Measurements from ENCODE around the gene SMCHD1.

DNA sequence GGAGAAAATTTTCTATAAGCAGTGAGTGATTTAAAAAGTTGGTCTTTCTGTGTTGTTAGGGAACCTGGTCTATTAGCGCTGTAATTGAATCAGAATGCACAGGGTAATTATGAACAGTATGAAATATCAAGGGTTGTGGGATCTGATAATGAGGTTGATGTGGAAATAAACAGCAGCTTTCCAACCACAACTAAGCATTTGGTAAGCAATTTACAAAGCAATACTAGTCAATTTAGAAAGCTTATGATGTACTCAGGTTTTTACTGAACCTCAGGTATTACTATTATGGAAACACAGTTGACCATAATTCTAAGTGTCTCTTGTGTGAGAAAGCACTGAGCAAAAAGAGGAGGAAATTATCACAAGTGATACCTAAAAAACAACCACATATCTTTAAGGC, 11.0 kb upstream of the SMCHD1 start:
- TF ChIP-seq, protein P1, sequence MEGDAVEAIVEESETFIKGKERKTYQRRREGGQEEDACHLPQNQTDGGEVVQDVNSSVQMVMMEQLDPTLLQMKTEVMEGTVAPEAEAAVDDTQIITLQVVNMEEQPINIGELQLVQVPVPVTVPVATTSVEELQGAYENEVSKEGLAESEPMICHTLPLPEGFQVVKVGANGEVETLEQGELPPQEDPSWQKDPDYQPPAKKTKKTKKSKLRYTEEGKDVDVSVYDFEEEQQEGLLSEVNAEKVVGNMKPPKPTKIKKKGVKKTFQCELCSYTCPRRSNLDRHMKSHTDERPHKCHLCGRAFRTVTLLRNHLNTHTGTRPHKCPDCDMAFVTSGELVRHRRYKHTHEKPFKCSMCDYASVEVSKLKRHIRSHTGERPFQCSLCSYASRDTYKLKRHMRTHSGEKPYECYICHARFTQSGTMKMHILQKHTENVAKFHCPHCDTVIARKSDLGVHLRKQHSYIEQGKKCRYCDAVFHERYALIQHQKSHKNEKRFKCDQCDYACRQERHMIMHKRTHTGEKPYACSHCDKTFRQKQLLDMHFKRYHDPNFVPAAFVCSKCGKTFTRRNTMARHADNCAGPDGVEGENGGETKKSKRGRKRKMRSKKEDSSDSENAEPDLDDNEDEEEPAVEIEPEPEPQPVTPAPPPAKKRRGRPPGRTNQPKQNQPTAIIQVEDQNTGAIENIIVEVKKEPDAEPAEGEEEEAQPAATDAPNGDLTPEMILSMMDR (IDR thresholded peaks at IDR 0.05 in 2 of 3, conservative IDR thresholded peaks at IDR 0.05 in 1 of 3; ENCODE audit: control insufficient read depth in 2 of 3, extremely low read depth in 1 of 3, insufficient read depth in 1 of 3, low read depth in 3 of 3, low read length in 3 of 3), result no peak
- TF ChIP-seq KDM1A (IDR thresholded peaks at IDR 0.05; ENCODE audit: borderline replicate concordance) (no peak), EZH2 (IDR thresholded peaks at IDR 0.05; ENCODE audit: borderline replicate concordance, control insufficient read depth, low read depth, low read length) (no peak), FOXM1 (IDR thresholded peaks at IDR 0.05; ENCODE audit: low read depth, low read length) (no peak), ZNF622 (IDR thresholded peaks at IDR 0.05) (no peak), SIN3A (IDR thresholded peaks at IDR 0.05; ENCODE audit: low read depth, low read length) (no peak), NBN (IDR thresholded peaks at IDR 0.05) (no peak), MTA3 (IDR thresholded peaks at IDR 0.05; ENCODE audit: borderline replicate concordance, low read length) (no peak), TAF1 (IDR thresholded peaks at IDR 0.05; ENCODE audit: borderline replicate concordance, low read depth, low read length) (no peak), POLR2AphosphoS5 (IDR thresholded peaks at IDR 0.05; ENCODE audit: low read length) (no peak), IKZF2 (IDR thresholded peaks at IDR 0.05) (no peak)
- TF ChIP-seq, protein P2, sequence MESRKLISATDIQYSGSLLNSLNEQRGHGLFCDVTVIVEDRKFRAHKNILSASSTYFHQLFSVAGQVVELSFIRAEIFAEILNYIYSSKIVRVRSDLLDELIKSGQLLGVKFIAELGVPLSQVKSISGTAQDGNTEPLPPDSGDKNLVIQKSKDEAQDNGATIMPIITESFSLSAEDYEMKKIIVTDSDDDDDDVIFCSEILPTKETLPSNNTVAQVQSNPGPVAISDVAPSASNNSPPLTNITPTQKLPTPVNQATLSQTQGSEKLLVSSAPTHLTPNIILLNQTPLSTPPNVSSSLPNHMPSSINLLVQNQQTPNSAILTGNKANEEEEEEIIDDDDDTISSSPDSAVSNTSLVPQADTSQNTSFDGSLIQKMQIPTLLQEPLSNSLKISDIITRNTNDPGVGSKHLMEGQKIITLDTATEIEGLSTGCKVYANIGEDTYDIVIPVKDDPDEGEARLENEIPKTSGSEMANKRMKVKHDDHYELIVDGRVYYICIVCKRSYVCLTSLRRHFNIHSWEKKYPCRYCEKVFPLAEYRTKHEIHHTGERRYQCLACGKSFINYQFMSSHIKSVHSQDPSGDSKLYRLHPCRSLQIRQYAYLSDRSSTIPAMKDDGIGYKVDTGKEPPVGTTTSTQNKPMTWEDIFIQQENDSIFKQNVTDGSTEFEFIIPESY (IDR thresholded peaks at IDR 0.05), result no peak
- TF ChIP-seq, protein P3, sequence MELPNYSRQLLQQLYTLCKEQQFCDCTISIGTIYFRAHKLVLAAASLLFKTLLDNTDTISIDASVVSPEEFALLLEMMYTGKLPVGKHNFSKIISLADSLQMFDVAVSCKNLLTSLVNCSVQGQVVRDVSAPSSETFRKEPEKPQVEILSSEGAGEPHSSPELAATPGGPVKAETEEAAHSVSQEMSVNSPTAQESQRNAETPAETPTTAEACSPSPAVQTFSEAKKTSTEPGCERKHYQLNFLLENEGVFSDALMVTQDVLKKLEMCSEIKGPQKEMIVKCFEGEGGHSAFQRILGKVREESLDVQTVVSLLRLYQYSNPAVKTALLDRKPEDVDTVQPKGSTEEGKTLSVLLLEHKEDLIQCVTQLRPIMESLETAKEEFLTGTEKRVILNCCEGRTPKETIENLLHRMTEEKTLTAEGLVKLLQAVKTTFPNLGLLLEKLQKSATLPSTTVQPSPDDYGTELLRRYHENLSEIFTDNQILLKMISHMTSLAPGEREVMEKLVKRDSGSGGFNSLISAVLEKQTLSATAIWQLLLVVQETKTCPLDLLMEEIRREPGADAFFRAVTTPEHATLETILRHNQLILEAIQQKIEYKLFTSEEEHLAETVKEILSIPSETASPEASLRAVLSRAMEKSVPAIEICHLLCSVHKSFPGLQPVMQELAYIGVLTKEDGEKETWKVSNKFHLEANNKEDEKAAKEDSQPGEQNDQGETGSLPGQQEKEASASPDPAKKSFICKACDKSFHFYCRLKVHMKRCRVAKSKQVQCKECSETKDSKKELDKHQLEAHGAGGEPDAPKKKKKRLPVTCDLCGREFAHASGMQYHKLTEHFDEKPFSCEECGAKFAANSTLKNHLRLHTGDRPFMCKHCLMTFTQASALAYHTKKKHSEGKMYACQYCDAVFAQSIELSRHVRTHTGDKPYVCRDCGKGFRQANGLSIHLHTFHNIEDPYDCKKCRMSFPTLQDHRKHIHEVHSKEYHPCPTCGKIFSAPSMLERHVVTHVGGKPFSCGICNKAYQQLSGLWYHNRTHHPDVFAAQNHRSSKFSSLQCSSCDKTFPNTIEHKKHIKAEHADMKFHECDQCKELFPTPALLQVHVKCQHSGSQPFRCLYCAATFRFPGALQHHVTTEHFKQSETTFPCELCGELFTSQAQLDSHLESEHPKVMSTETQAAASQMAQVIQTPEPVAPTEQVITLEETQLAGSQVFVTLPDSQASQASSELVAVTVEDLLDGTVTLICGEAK (IDR thresholded peaks at IDR 0.05; ENCODE audit: borderline replicate concordance), result no peak
